Renal cortex interstitium (tissue), 11 donors: ENCODE results near the gene OR5K1. TPM values are rescaled to one million over a fixed set of nuclear protein-coding genes. Genes with fewer than 3 reads are reported as not detected.
A peak's percentile ranks its signal among the peaks of the same experiment; 100 is the strongest.

Source experiments
- DNase-seq, 11 donors: peaks; one replicate each; pipeline ENCODE4 v3.0.0-alpha.2; 2013; ENCODE audit warnings: low read depth in 9 of 11, low spot score in 4 of 11; ENCODE audit errors: extremely low read depth in 1 of 11
- polyA plus RNA-seq, 3 donors: library from polyadenylated mRNA; unstranded; fragments of 120-200 nt; gene quantifications; one replicate each; pipeline ENCODE4 v1.2.1, GENCODE V29; 2013; ENCODE audit not compliant: insufficient read length in 3 of 3

Gene OR5K1
- polyA plus RNA-seq, 3 donors: not detected

GRCh38 chr3:98512576-98512975 lies 49.6 kb downstream of the OR5K1 start:
- DNase-seq: no peak

GRCh38 chr3:98513091-98513511 lies 50.1 kb downstream of the OR5K1 start:
- DNase-seq: no peak

DNA sequence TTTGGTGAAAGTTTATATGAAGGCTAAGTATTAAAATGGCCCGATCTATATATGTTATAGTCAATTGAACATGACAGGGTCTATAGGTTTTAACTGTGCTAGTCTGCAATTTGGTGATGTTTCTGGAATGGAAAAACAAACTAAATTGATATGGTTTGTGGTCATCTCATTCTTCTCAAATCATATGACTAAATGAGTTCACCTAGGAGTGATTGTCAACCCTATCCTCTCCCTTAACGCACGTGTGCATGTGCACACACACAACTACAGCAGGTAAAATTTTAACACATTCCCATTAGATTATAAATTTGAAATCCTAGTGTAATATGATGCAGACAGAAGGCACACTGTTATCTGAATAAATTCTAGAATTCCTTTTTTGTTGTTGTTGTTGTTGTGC lies 50.7 kb downstream of the OR5K1 start:
- no peak for DNase-seq

DNA sequence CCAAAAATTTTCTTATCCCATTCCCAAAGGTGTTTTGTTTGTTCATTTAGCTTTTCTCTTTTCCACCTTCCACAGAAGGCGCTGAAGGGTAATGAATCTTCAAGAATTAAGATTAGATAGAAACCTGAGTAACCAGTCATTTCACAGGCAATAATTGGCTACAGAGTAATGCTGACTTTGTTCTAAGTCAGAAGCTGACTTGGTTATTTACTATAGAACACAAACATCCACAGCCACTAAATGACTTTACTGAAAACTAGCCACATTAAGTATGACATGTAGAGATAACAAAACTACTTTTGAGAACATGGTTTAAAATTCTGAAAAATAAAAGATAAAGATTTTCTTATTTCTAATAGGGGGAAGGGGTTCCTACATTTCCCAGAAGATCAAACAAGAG lies 51.9 kb downstream of the OR5K1 start:
- no peak for DNase-seq

- no peak for DNase-seq
Measured at GRCh38 chr3:98518816-98519215, 55.8 kb downstream of the OR5K1 start.

GRCh38 chr3:98519351-98519750 lies 56.4 kb downstream of the OR5K1 start:
- DNase-seq: no peak

DNA sequence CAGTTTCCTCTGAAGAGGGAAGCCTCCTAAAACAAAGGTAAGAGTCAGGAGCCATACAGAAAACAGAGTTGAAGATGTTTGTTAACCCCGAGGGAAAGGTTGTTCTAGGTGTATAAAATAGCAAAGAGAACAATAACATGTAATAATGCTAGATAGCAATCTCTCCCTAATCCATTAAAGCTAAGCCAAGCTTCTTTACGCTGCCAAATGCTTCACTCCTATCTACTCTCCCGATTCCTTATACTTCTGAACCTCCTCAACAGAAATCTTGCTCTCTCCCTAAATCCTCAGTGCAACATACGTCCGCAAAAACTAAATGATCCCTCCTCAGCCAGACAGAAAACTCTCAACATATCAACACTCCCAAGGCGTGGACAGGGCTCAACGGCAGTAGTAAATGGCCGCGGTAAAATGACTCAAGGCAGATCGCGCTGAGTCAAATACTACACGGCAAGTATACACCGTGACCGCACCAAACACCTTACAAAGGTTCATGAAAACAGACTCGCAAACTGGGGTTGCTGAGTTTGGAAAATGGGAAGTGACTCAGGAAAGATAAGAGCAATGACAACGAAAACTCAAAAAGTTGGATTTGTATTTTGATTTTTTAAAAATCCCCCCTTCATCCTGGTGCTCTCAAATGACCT lies 59.0 kb downstream of the OR5K1 start:
- peak; percentile 10 to 58 (median 44) for DNase-seq

Other genes with a start within 250 kb of the OR5K1 start
- not detected for gene OR5H6, start 199.0 kb upstream of the OR5K1 start, polyA plus RNA-seq
- not detected for gene OR5H2, start 180.7 kb upstream of the OR5K1 start, polyA plus RNA-seq
- not detected for gene OR5K4, start 109.3 kb upstream of the OR5K1 start, polyA plus RNA-seq
- gene OR5K3, start 72.5 kb upstream of the OR5K1 start, polyA plus RNA-seq: not detected
- gene OR5K2, start 34.5 kb downstream of the OR5K1 start, polyA plus RNA-seq: under 1 TPM in 1 of 3 donors, not detected in 2; 0.79 TPM
- gene CLDND1, start 59.7 kb downstream of the OR5K1 start, polyA plus RNA-seq: 100 to 1,000 TPM; 140 to 174 (median 164) TPM
- not detected for gene GPR15, start 68.8 kb downstream of the OR5K1 start, polyA plus RNA-seq
- gene CPOX, start 130.4 kb downstream of the OR5K1 start, polyA plus RNA-seq: 10 to 100 TPM; 21.8 to 23.8 (median 23.2) TPM